22Rv1 (cell line): Measurements from ENCODE around the gene PSMG4.

Experiments used
- ZFX ChIP-seq: fragments of 450-650 bp; IDR thresholded peaks from 2 replicates; pipeline ENCODE4 v1.6.1; 2017; ENCODE audit warnings: antibody characterized with exemption, borderline replicate concordance
- TF ChIP-seq, protein P1 (sequence below): fragments of 450-650 bp; IDR thresholded peaks from 2 replicates; pipeline ENCODE4 v1.5.1; 2017; ENCODE audit warnings: mild to moderate bottlenecking

DNA sequence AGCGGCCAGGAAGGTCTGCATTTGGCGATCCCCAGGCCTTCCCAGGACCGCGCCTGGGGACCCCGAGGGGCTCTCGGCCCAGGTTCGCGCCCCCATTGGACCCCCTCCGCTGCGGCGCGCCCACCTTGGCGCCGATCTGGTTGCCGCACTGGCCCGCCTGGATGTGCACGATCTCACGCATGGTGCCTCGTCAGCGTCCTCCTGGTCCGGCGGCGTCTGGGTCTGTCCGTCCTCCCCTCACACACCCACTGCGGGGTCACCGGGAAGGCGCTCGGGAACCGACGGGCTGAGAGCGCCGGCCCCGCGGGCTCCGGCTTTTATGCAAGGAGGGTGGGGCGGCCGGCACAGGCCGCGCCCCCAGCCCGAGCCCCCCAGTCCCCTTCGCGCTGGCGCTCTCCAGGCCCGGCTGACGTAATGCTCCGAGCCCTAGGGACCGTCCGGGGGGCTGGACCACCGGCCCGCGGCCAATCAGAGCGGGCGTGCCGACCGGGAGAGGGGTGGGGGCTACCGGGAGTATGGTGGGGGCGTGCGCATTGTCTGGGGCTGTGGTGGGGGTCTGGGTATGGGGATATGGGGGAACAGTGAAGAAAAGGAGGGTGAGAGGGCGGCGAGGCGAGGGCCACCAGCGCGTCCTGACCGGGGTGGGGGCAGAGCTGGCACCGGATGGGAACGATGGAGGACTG, 31.2 kb upstream of the PSMG4 start, which contains the start of gene TUBB2B:
- TF ChIP-seq, protein P1, sequence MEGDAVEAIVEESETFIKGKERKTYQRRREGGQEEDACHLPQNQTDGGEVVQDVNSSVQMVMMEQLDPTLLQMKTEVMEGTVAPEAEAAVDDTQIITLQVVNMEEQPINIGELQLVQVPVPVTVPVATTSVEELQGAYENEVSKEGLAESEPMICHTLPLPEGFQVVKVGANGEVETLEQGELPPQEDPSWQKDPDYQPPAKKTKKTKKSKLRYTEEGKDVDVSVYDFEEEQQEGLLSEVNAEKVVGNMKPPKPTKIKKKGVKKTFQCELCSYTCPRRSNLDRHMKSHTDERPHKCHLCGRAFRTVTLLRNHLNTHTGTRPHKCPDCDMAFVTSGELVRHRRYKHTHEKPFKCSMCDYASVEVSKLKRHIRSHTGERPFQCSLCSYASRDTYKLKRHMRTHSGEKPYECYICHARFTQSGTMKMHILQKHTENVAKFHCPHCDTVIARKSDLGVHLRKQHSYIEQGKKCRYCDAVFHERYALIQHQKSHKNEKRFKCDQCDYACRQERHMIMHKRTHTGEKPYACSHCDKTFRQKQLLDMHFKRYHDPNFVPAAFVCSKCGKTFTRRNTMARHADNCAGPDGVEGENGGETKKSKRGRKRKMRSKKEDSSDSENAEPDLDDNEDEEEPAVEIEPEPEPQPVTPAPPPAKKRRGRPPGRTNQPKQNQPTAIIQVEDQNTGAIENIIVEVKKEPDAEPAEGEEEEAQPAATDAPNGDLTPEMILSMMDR, result no peak
- no peak for TF ChIP-seq ZFX
